Ishikawa (cell line): ENCODE data around the gene FSCB.

ENCODE experiments used
- CEBPB ChIP-seq: IDR thresholded peaks from 2 replicates; pipeline ENCODE4 v1.6.1; 2012
- CREB1 ChIP-seq: IDR thresholded peaks from 2 replicates; pipeline ENCODE4 v1.6.1; 2012; ENCODE audit warnings: low read depth
- EGR1 ChIP-seq: IDR thresholded peaks from 2 replicates; pipeline ENCODE4 v1.6.1; 2012
- EP300 ChIP-seq: IDR thresholded peaks from 2 replicates; pipeline ENCODE4 v1.6.1; 2012; ENCODE audit warnings: borderline replicate concordance
- FOXM1 ChIP-seq: IDR thresholded peaks from 2 replicates; pipeline ENCODE4 v1.6.1; 2012; ENCODE audit warnings: low read depth, borderline replicate concordance
- MAX ChIP-seq: IDR thresholded peaks from 2 replicates; pipeline ENCODE4 v1.6.1; 2012
- NFIC ChIP-seq: IDR thresholded peaks from 2 replicates; pipeline ENCODE4 v1.6.1; 2012
- RAD21 ChIP-seq: IDR thresholded peaks from 2 replicates; pipeline ENCODE4 v1.6.1; 2012; ENCODE audit warnings: low read depth
- TAF1 ChIP-seq: IDR thresholded peaks from 2 replicates; pipeline ENCODE4 v1.6.1; 2012; ENCODE audit warnings: low read depth, mild to moderate bottlenecking
- TCF12 ChIP-seq: IDR thresholded peaks from 2 replicates; pipeline ENCODE4 v1.6.1; 2012; ENCODE audit warnings: low read depth
- TEAD4 ChIP-seq: IDR thresholded peaks from 2 replicates; pipeline ENCODE4 v1.6.1; 2012
- YY1 ChIP-seq: IDR thresholded peaks from 2 replicates; pipeline ENCODE4 v1.6.1; 2012; ENCODE audit warnings: low read depth
- ZBTB7A ChIP-seq: IDR thresholded peaks from 2 replicates; pipeline ENCODE4 v1.6.1; 2012; ENCODE audit warnings: low read depth
- TF ChIP-seq, protein P1 (sequence below): IDR thresholded peaks from 2 replicates; pipeline ENCODE4 v1.6.1; 2012
- TF ChIP-seq, protein P2 (sequence below): IDR thresholded peaks from 2 replicates; pipeline ENCODE4 v1.6.1; 2012; ENCODE audit warnings: low read depth, mild to moderate bottlenecking

FSCB gene, protein sequence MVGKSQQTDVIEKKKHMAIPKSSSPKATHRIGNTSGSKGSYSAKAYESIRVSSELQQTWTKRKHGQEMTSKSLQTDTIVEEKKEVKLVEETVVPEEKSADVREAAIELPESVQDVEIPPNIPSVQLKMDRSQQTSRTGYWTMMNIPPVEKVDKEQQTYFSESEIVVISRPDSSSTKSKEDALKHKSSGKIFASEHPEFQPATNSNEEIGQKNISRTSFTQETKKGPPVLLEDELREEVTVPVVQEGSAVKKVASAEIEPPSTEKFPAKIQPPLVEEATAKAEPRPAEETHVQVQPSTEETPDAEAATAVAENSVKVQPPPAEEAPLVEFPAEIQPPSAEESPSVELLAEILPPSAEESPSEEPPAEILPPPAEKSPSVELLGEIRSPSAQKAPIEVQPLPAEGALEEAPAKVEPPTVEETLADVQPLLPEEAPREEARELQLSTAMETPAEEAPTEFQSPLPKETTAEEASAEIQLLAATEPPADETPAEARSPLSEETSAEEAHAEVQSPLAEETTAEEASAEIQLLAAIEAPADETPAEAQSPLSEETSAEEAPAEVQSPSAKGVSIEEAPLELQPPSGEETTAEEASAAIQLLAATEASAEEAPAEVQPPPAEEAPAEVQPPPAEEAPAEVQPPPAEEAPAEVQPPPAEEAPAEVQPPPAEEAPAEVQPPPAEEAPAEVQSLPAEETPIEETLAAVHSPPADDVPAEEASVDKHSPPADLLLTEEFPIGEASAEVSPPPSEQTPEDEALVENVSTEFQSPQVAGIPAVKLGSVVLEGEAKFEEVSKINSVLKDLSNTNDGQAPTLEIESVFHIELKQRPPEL

GRCh38 chr14:44507183-44507582 is at the start of gene FSCB:
Gene FSCB (minus strand): TSS chr14:44507283. CDS start chr14:44506987, 296 bp downstream.
- no peak for TF ChIP-seq YY1
- TF ChIP-seq CEBPB = no peak
- no peak for TF ChIP-seq NFIC
- TF ChIP-seq EGR1 = no peak
- no peak for TF ChIP-seq TAF1
- TF ChIP-seq ZBTB7A = no peak
- TF ChIP-seq EP300 = no peak
- no peak for TF ChIP-seq TCF12
- no peak for TF ChIP-seq FOXM1

- TF ChIP-seq TEAD4 (no peak), MAX (no peak), RAD21 (no peak), EP300 (no peak)
Measured at GRCh38 chr14:44531658-44532057, 24.6 kb upstream of the FSCB start.

GRCh38 chr14:44530475-44530874 is 23.4 kb upstream of the FSCB start:
- no peak for TF ChIP-seq YY1
- TF ChIP-seq EGR1 = no peak
- TF ChIP-seq CREB1 = no peak
- TF ChIP-seq, protein P1, sequence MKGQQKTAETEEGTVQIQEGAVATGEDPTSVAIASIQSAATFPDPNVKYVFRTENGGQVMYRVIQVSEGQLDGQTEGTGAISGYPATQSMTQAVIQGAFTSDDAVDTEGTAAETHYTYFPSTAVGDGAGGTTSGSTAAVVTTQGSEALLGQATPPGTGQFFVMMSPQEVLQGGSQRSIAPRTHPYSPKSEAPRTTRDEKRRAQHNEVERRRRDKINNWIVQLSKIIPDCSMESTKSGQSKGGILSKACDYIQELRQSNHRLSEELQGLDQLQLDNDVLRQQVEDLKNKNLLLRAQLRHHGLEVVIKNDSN = no peak
- TF ChIP-seq, protein P2, sequence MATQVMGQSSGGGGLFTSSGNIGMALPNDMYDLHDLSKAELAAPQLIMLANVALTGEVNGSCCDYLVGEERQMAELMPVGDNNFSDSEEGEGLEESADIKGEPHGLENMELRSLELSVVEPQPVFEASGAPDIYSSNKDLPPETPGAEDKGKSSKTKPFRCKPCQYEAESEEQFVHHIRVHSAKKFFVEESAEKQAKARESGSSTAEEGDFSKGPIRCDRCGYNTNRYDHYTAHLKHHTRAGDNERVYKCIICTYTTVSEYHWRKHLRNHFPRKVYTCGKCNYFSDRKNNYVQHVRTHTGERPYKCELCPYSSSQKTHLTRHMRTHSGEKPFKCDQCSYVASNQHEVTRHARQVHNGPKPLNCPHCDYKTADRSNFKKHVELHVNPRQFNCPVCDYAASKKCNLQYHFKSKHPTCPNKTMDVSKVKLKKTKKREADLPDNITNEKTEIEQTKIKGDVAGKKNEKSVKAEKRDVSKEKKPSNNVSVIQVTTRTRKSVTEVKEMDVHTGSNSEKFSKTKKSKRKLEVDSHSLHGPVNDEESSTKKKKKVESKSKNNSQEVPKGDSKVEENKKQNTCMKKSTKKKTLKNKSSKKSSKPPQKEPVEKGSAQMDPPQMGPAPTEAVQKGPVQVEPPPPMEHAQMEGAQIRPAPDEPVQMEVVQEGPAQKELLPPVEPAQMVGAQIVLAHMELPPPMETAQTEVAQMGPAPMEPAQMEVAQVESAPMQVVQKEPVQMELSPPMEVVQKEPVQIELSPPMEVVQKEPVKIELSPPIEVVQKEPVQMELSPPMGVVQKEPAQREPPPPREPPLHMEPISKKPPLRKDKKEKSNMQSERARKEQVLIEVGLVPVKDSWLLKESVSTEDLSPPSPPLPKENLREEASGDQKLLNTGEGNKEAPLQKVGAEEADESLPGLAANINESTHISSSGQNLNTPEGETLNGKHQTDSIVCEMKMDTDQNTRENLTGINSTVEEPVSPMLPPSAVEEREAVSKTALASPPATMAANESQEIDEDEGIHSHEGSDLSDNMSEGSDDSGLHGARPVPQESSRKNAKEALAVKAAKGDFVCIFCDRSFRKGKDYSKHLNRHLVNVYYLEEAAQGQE = no peak
- no peak for TF ChIP-seq MAX
- TF ChIP-seq TAF1 = no peak
- no peak for TF ChIP-seq CEBPB
- no peak for TF ChIP-seq TCF12
- TF ChIP-seq ZBTB7A = no peak
- TF ChIP-seq NFIC = no peak
- TF ChIP-seq EP300 = no peak
- no peak for TF ChIP-seq FOXM1

DNA sequence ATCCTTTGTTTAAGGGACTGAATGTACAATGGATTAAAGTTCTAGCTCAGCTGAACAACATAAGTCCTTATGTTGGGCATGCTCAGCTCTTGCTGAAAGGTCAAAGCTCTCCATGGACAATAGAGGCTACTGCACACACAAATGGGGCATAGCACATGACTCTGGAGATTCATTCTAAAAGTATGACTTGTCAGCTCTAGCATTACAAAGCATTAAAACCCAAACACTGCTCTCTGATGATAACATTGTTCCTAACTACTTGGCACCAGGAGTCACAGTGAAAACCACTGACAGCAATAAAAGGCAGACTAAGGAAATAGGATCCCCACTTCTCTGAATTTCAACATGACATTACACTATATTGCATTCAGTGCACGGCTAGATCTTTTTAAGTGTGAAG is 21.9 kb upstream of the FSCB start:
- TF ChIP-seq TAF1 (no peak), NFIC (no peak), CEBPB (no peak), TCF12 (no peak)

DNA sequence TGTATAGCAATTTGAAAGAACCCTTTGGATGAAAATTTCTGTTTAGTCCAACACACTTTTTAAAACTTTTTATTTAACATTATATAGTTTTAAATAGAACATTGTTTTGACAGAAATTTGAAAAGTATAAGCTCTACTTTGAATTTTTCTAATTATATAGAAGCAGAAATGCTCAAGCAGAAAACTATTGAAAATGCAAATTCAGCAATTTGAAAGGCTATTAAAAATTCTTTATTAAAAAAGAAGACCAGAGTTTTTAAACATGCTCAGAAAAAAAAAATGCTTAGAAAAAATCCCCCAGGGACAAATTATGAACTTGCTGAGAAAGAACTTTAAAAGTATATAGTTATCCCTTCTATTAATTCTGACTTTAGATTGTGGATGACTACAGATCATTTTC is 21.1 kb upstream of the FSCB start:
- TF ChIP-seq ZBTB7A (no peak), NFIC (no peak), RAD21 (no peak), TCF12 (no peak)
- TF ChIP-seq, protein P1 = no peak

GRCh38 chr14:44525237-44525636 is 18.2 kb upstream of the FSCB start:
- no peak for TF ChIP-seq NFIC
- no peak for TF ChIP-seq TEAD4
- no peak for TF ChIP-seq MAX
- no peak for TF ChIP-seq RAD21
- TF ChIP-seq, protein P2 = no peak
- TF ChIP-seq FOXM1 = no peak
- TF ChIP-seq TCF12 = no peak
- TF ChIP-seq YY1 = no peak
- no peak for TF ChIP-seq TAF1
- TF ChIP-seq CEBPB = no peak
